Middle frontal gyrus (tissue), 1 donor: Measurements from ENCODE around the gene WDR45B.
"Not testable (repeated sequence)": the region's sequence is repeated elsewhere in the genome, so short reads cannot be mapped to it uniquely, and the experiment has no call there.

ENCODE experiments used
- DNase-seq: peaks from one replicate; pipeline ENCODE4 v3.0.0-alpha.2; 2015; ENCODE audit warnings: low spot score; ENCODE audit errors: extremely low spot score

Gene WDR45B

DNA sequence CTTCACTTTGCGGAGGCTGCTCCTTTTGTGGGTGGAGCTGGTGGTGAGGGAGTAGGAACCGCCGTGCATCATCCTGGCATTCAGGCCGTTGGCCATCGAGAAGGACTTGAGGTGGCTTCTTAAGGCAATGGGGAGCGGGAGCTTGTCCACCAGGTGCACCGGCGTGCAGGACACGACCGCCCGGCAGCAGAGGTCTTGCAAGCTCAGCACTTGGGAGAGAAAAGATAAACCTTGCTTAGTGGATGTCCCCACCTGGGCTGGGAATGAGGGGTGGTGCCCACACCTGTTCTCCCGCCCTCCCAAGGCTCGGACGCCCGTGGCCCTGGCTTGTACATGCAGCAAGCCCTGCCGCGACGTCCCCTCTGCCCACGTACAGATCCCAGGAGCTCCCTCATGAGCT is 9.7 kb upstream of the WDR45B start:
- DNase-seq = no peak

DNA sequence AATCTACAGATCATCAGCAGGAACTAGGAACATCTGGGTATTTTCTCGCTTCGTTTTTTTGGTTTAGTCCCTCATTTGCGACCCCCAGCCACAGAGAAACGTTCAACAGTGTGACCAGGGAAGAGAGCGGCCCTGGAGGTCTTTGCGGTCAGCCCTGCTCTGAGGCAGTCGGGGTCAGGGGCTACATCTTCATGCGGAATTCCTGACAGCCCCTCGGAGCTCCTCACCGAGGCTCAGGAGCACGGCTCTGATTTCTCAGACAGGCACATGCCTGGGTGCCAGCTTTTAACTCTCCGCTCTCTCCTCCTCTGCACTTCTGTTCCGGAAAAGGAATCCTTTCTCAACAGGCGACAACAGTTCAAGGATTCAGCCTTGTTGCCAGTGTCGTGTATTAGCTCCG is 8.0 kb upstream of the WDR45B start:
- no peak for DNase-seq

DNA sequence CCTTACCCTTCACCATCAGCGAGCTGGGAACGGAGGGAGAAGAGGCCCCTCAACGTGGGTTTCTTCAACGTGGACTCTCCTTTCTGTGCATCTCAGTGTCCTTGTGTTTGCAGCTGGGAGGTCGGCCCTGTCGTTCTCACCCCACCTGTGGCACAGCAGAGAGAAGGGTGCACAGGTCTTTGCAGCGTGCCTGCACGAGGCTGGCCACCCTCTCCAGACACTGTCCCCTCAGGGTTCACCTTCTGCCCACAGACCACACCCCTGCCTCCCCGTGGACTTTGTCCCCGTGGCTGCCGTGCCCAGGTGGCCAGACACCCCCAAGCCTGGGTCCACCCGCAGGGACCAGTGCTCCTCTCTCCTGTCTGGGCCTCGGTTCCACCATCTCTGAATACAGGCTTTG is 7.3 kb upstream of the WDR45B start:
- no peak for DNase-seq

DNA sequence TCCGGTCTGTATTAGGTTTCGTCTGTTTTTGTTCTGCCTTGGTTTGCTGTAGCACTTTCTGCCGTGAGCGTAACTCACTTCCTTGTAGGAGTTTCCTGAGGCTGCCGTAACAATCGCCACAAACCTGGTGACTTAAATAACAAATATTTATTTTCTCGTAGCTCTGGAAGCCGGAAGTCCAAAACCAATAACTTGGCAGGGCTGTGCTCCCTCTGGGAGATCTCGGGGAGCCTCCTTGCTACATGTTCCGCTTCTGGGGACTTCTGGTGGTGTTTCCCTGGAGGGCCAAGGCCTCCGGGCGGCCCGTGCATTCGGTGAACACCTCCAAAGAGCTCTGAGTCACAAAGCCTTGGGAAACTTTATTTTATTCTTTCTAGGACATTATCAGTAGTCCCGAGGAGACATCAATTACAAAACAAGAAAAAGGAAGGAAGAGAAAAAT is 6.8 kb upstream of the WDR45B start:
- DNase-seq = no peak

DNA sequence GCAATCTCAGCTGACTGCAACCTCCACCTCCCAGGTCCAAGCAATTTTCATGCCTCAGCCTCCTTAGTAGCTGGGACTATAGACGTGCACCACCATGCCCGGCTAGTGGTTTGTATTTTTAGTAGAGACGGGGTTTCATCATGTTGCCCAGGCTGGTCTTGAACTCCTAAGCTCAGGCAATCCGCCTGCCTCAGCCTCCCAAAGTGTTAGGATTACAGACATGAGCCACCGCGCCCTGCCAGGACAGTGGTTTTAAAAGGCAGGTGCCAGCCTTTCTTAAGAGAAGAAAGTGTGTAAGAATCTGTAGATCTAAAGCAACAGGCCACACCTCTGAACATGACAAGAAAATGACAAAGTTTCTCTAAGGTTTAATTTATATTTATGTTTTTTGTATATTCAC is 6.4 kb upstream of the WDR45B start:
- not testable (repeated sequence) for DNase-seq

DNA sequence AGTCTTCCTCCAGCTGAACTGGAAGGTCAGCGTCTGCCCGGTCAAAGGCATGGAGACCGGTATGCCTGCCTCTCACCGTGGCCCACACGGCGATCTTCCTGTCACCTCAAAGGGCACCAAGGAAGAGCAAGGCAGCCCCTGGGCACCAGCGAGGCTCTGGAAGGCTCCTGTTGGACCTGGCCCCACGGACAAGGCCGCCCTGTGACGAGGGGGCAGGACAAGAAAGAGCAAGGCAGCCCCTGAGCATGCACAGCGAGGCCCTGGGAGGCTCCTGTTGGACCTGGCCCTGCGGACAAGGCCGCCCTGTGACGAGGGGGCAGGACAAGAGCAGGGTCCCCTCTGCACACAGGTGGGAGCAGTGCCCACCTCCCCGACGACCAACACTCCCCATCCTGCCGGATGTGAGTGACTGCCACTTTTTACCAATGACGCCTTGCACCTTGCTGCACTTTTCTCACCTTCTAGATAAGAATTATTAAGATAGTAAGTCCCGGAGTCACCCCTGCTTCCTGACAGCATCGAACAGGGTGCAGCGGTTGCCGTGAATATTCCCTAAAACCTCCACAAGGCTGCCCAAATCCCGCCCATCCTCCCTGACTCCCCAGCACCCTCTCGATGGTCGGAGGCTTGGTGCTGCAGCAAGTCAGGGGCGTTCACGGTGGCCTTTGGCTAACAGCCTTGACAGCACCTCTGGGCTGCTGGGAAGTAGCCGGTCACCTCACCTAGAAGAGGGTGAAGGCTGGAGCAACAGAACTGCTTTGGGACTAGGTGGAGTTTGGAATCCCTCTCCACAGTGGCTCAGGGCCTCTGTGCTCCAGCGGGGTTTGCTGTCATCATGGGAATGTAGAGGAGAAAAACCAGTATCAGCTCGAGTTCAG is 5.6 kb upstream of the WDR45B start:
- no peak for DNase-seq

DNA sequence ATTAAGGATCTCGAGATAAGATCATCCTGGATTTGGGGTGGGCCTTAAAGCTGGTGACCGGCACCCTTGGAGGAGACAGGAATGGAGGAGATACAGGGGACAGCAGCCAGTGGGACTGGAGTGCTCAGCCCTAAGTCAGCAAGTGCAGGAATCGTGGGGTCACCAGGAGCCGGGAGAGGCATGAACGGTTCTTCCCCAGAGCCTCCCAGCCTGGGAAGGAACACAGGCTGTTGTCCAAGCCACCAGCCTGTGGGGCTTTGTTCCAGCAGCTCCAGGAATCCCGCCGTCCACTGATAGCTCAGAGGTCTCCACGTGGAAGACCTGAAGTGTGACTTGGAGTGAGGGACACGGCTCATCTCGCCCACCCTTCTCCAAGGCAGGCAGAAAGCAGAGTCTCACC is 2.5 kb upstream of the WDR45B start:
- DNase-seq = no peak

DNA sequence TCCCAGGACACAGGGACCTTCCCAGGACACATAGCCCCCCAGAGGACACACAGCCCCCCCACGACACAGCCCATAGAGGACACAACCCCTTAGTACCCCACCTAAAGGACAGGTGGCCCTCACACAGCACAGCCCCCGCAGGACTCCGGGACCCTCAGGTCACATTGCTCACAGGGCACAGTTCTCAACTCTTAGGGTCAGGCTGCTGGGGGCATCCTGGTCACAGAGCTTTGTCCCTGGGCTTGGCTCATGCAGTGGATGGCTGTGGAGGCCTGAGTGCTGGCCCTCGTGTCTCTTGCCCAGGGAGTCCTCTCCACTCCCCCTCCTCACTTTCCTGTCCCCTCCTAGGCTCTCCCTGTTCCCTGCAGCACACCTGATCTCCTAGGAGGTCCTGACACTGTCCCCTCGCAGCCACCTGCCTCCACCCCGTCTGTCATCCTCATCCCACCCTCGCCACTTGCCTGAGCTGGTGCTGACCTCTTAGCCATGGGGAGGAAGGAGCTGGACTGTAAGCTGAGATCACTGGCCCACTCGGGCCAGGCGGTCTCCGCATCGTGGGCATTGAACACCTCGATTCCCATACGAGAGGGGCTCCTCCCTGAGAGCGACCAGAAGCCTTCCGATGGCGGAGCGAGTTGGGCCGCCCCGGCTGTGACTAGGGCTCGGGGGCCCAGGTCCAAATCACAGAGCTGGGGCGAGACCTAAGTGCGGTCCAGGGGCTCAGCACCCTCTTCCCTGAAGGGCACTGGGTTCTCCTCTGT is 1.4 kb upstream of the WDR45B start:
- DNase-seq = no peak

DNA sequence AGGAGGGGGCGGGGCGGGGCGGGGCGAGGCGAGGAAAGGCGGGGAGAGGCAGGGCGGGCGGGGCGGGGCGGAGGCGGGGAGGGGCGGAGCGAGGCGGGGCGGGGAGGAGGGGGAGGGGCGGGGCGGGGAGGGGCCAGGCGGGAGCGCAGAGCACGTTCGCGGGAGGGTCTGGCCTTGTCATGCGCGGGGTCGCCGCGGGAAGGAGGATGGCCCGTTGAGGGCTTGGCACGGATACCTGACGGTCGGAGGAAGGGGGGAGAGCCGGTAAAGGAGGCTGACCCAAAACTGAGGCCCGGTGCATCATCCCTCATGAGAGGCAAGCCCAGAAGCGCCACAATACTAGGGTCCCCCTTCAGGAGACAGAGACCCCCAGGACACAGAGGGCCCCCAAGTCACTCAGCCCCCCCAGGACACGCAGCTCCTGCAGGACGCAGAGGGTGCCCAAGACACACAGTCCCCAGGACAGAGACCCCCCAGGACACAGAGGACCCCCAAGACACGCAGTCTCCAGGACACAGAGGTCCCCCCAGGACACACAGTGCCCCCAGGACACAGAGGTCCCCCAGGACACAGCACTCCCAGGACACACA is 593 bp upstream of the WDR45B start:
- DNase-seq = no peak

DNA sequence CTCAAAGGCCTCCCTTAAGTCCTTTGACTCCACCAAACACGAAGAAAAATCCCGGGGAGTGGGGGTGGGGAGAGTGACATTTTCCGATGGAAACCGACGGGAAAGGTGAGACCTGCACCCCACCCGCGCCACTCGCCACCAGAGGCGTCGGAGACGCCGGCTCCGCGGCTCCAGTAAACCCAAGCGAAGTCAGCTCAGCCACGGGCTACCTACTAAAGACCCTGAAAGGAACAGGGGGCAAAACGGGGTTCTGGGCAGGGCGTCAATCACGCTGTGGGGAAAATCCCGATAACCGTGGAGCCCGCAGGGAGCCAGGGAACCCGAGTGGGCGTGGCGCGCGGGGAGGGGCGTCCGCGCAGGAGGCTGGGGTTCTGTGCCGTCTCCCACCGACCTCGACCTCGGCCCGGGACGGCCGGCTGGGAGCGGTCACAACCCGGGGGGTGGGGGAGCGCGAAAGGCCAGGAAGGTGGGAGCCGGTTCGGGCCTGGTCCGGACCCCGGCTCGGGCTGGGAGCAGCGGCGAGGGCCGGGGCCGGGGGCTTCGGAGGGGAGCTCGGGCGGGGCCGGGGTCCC is 565 bp downstream of the WDR45B start:
- DNase-seq = no peak

DNA sequence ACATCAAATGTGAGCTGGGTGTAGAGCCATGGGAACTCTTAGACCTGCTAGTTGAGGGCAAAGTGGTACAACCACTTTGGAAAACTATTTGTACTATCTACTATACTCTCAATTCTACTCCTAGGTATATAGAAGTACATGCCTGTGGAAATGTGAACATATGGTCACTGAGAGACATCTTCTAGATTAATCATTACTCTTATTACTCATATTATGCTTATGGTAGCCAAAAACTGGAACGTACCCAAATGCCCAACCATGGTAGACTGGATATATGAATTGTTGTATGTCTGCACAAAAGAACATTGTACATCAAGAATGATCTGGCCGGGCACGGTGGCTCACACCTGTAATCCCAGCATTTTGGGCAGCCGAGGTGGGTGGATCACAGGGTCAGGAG is 2.7 kb downstream of the WDR45B start:
- no peak for DNase-seq

DNA sequence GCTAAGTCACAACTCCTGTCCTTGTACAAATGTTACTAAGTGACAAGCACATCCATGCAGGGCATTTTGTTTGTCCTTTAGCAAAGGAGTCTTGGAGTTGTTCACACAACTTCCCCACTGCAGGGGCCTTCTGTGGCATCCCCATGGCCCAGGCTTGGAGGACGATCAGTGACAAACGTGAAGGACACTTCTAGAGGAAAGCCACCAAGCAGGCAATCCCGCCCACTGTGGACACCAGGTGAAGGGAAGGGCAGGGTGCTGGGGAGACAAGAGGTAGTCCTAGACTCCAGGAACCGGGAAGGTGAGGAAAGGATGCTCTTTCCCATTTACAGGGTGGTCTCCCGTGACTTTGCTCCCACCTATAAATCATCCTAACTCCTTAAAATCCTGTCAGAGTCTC is 4.1 kb downstream of the WDR45B start:
- no peak for DNase-seq

DNA sequence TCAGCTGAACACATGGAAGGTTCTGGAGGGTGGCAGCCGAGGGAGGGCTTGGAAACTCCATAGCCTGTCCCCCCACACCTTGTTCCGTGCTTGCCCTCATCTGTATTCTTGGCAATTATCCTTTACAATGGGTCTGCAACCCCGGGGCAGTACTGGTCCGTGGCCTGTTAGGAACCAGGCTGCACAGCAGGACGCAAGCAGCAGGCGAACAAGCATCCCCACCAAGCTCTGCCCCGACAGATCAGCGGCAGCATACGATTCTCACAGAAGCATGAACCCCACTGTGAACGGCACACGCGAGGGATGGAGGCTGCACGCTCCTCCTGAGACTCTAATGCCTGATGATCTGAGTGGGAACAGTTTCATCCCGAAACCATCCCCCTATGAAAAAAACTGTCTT is 6.2 kb downstream of the WDR45B start:
- DNase-seq = no peak

DNA sequence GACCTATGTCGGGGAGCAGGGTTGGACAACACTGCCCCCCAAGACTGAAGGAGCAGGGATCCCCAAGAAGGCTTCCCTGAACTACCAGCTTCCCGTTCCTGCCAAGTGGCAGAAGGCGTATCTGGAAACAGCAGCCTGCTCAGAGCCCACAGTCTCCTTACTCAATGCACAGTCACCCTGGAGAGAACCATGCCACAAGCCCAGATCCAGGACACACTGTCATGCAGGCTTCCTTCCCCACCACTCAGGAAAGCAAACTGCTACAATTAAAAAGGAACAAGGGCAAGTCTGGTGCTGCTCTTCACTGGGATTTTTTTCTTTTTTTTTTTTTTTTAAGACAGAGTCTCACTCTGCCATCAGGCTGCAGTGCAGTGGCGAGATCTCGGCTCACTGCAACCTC is 8.2 kb downstream of the WDR45B start:
- no peak for DNase-seq

DNA sequence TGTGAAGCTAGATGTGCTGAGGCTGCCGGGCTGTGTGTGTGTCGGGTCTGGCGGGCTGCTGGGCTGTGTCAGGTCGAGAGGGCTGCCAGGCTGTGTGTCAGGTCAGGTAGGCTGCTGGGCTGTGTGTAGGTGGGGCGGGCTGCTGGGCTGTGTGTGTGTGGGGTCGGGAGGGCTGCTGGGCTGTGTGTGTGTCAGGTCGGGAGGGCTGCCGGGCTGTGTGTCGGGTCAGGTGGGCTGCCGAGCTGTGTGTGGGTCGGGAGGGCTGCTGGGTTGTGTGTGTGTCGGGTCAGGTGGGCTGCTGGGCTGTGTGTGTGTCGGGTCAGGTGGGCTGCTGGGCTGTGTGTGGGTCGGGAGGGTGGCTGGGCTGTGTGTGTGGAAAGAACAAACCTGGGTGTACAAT is 8.6 kb downstream of the WDR45B start:
- no peak for DNase-seq

DNA sequence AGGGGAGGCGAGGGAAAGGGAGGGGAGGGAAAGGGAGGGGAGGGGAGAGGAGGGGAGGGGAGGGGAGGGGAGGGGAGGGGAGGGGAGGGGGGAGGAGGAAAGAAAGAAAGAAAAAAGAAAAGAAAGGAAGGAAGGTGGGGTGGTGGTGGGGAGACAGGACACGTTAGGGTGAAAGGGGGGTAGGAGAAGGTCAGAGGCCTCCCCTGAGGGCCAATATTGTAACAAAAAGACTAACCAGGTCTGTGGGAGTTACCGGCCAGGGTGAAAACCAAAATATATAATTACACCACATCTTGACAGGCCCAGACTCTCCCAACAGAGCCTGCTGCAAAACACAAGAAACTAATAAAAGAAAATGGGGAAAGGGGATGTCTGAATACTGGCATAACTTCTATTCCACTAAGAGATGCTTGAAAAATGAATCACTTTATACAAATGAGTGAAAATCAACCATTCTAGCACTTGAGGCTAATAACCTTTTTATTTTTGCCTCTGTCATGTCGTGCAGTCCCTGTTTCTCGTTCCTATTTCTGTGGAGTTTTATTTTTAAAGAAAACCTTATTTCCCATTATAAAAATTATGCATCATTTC is 10.0 kb downstream of the WDR45B start:
- no peak for DNase-seq

DNA sequence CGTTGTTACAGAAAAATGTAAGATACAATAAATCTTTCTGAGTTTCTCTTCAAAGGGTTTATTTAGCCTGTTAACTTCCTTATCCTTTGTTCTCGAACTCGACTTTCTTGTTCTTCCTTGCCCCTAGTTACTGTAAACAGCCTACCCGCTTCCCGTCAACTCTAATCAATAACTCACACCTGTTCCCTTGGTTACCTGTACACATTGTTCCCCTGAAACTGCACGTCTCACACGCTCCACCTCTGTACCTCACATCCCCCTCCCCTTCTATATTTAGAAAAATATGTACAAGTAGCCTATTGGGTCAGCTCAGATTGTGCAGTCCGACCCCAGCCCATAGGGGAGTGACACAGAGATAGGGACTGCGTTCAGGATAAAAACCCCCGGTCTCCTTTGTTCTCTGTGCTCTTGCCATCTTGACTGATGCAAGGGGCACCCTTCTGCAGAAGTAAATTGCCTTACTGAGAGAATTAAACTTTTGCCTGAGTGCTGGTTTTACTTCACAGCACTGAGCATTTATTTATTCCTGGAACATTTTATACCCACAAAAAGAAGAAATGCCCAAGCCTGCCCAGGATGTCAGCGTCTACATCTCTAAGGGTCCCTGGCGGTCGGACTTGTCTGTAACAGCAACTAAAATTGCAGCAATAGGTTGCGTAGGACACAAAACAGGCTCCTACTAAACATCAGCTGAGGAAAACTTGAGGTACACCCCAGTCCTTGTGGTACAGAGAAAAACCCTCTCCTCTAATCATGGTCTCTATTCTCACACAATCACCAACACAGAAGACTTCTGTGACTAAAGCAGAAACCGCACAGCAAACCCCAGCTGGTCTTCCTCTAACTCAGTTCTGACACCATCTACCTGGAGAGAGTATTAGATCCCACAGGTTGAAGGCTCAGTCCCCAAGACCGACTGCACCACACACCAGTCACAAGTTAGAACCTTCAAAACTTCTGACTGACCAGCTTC is 11.3 kb downstream of the WDR45B start:
- no peak for DNase-seq

DNA sequence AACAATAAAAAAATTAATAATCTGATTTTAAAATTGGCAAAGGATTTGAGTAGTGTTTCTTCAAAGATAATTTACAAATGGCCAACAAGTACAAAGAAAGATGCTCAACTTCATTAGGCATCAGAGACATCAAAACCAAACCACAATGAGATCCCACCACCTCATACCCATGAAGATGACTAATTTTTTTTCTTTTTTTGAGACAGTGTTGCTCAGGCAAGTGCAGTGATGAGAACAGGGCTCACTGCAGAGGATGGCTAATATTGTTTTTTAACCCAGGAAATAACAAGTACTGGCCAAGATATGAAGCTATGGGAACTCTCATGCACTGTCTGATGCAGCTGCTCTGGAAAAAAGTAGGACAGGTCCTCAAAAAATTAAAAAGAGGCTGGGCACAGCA is 14.9 kb downstream of the WDR45B start:
- no peak for DNase-seq

DNA sequence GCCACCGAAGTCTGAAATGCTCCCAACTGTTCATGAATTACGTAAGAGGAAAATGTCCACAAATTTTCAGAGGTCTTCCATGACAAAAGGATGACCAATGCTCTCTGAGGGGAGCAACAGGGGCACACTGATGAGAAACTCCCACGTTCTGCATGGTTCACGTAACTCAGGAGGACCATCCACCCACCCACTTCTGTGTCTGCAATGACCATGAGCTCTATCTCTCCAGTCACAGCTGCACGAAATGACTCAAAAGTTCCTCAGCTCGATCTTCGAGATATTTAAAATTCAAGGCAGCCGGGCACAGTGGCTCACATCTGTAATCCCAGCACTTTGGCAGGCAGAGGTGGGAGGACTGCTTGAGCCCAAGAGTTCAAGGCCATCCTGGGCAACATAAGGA is 15.8 kb downstream of the WDR45B start:
- no peak for DNase-seq

DNA sequence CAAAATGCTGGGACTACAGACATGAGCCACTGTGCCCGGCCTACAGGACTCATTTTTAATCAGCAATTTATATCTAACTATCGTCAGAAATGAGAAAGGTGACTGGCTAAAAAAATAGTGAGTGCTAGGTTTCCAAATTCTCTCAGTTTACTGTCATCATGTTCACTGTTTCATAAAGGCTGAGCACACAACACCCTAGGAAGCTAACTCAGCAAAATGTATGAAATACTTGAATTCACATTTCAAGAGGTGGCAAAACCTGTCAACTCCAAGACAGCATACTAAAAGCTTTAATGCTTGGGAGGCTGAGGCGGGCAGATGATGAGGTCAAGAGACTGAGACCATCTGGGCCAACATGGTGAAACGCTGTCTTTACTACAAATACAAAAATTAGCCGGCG is 16.7 kb downstream of the WDR45B start:
- DNase-seq = no peak
